ENCODE data around the gene PARVB. TPM values are rescaled to one million over a fixed set of nuclear protein-coding genes. Genes with fewer than 3 reads are reported as not detected.

The PARVB gene
- total and polyA plus RNA-seq, 9 of the 15 experiments (the other 6 are each of a cell fraction or from before 2014, with no cell fraction given): 1.1 to 59.2 (median 29.2) TPM

- Histone ChIP-seq H3K4me3 (no peak overlapping the region), H3K27ac (ENCODE audit: extremely low read depth, low read depth, low read length) (no peak overlapping the region), H4K20me1 (replicated peaks; ENCODE audit: control insufficient read depth, insufficient read depth, low read length) (no peaks in the 10 kb centered on the region), H3K27me3 (ENCODE audit: control insufficient read depth in 2 of 2, insufficient read depth in 2 of 2, low read length in 2 of 2) (no peaks in the 10 kb centered on the region), H3K4me2 (ENCODE audit: insufficient read depth, low read length) (no peak overlapping the region), H3K4me1 (replicated peaks in 1 of 2; ENCODE audit: control insufficient read depth in 2 of 2, insufficient read depth in 2 of 2, low read length in 2 of 2) (no peaks in the 10 kb centered on the region), H2AFZ (ENCODE audit: low read depth, low read length) (no peak overlapping the region), H3K36me3 (ENCODE audit: control insufficient read depth, insufficient read depth, low read length) (0 out of 3 replicates have a peak, but pooled peaks cover 3% of the 10 kb centered on the region), H3K9me3 (replicated peaks; ENCODE audit: control insufficient read depth, insufficient read depth, low read depth, low read length) (no peaks in the 10 kb centered on the region), H3K9ac (ENCODE audit: insufficient read depth in 1 of 2, low read depth in 2 of 2, low read length in 2 of 2) (no peak overlapping the region; a peak in 1 of 4 replicates), H3K9me1 (ENCODE audit: control insufficient read depth, insufficient read depth, low read length) (no peaks in the 10 kb centered on the region), H3K79me2 (ENCODE audit: control insufficient read depth, insufficient read depth, low read length) (no peaks in the 10 kb centered on the region)
- CTCF ChIA-PET (ENCODE audit: low intra/inter-chr PET ratio): no interaction called here
- DNase-seq (ENCODE audit: extremely low read depth in 1 of 4, low spot score in 3 of 4) (no peak), FAIRE-seq (no peak), ATAC-seq (no peak)
- no TSS peak for BruUV-seq (replicated peaks)
- POLR2A ChIA-PET: no interaction called here
- 47% methylated on average over 2 of the region's 14 CpGs for WGBS (ENCODE audit: insufficient coverage, low coverage, missing lambda C conversion rate)
- intact Hi-C loops (cut with micrococcal nuclease): no loop called here
- in situ Hi-C loops (cut with MboI): no loop called here
- no peak for TF ChIP-seq TAF1 (IDR thresholded peaks at IDR 0.05; ENCODE audit: control insufficient read depth, extremely low read depth, insufficient read depth, low read length, severe bottlenecking)
- TF ChIP-seq ZBTB40 (IDR thresholded peaks at IDR 0.05): no peak
- TF ChIP-seq ZBTB40 (CRISPR knock-in tag; IDR thresholded peaks at IDR 0.05): no peak
- TF ChIP-seq HBP1 (CRISPR knock-in tag; IDR thresholded peaks at IDR 0.05): no peak
- TF ChIP-seq BRF1 (IDR thresholded peaks at IDR 0.05; ENCODE audit: borderline replicate concordance, extremely low read depth, insufficient read length): no peak
- TF ChIP-seq FOSL1 (tag; conservative IDR thresholded peaks at IDR 0.05): no peak
- no peak for TF ChIP-seq SOX6 (IDR thresholded peaks at IDR 0.05)
- TF ChIP-seq POLR2H (tag; IDR thresholded peaks at IDR 0.05; ENCODE audit: low read depth): no peak
- TF ChIP-seq ZNF551 (CRISPR knock-in tag; IDR thresholded peaks at IDR 0.05): no peak
- TF ChIP-seq IRF9 (tag; IDR thresholded peaks at IDR 0.05): no peak
- no peak for TF ChIP-seq ATF7 (IDR thresholded peaks at IDR 0.05)
- TF ChIP-seq SAFB2 (IDR thresholded peaks at IDR 0.05; ENCODE audit: borderline replicate concordance, low read depth, low read length, severe bottlenecking): no peak
These were observed 131.0 kb downstream of the PARVB start for GRCh38 chr22:44155115-44155514.
